GM12865 (cell line): ENCODE results near the gene KYNU.
A peak's percentile ranks its signal among the peaks of the same experiment; 100 is the strongest.
"Not testable (repeated sequence)": the region's sequence is repeated elsewhere in the genome, so short reads cannot be mapped to it uniquely, and the experiment has no call there.

Experiments used
- DNase-seq: peaks from one replicate; pipeline ENCODE4 v3.0.0; 2010; ENCODE audit warnings: low read depth
- H3K4me3 ChIP-seq: 2 replicates; pipeline ENCODE4 v1.5.1; 2011; ENCODE audit warnings: mild to moderate bottlenecking, low read depth, low read length, control low read depth
- CTCF ChIP-seq: IDR thresholded peaks from 2 replicates; pipeline ENCODE4 v1.5.1; 2011; ENCODE audit warnings: low read length, control low read depth, low read depth, inconsistent platforms; ENCODE audit not compliant: insufficient read depth; ENCODE audit errors: missing control alignments

The KYNU gene

GRCh38 chr2:142865924-142866323 is 11.5 kb upstream of the KYNU start:
- peak overlapping the region; percentile 74 for H3K4me3 ChIP-seq
- DNase-seq, result peak; percentile 83
- no peak for TF ChIP-seq CTCF

- no peak for TF ChIP-seq CTCF
- no peak for DNase-seq
- H3K4me3 ChIP-seq, result peak overlapping the region; percentile 74
Measured at GRCh38 chr2:142866426-142866825, 11.0 kb upstream of the KYNU start.

DNA sequence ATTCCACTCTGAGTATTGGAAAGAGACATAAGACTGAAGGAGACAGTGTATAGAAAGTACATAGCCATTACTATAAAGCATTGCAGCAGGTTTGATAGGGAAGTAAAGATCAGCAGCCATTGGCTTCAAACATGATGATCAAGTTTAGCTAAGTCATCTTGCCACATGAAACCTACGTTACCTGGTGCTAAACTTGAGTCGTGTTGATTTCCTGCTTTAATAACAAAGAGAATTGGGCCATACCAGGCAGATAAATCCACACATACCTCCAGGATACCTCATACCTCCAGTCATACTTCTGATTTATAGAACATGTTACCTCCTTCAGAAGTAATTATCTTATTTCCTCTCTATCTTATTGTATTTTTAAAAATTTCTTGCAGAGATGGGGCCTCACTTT is 10.3 kb upstream of the KYNU start:
- peak; percentile 45 for DNase-seq
- peak overlapping the region; percentile 74 for H3K4me3 ChIP-seq
- TF ChIP-seq CTCF, result no peak

DNA sequence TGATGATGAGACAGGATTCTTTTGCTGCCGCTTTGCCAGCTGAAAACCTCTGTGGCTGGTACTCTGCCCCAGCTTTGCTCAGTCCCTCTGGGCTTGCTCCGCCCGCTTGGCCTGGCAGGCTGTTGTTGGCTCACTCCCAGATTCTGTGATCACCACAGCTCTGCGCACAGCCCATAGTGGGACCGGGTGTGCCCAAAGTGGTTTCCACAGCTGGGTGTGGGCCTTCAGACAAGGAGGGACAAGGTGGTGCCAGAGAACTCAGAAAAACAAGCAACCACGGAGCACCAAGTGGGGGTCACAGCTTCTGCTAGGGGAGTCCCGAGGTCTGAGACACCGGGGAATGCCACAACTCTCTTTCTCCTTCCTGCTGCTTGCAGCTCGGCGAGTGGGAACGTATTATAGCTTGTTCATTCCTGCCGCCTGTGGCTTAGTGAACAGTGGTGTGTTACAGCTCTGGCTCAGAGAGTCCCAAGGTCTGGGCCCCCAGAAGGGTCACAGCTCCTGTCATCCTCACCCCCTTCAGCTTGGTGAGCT is 9.2 kb upstream of the KYNU start:
- TF ChIP-seq CTCF, result no peak
- H3K4me3 ChIP-seq, result peak overlapping the region; percentile 74
- DNase-seq, result peak; percentile 88

DNA sequence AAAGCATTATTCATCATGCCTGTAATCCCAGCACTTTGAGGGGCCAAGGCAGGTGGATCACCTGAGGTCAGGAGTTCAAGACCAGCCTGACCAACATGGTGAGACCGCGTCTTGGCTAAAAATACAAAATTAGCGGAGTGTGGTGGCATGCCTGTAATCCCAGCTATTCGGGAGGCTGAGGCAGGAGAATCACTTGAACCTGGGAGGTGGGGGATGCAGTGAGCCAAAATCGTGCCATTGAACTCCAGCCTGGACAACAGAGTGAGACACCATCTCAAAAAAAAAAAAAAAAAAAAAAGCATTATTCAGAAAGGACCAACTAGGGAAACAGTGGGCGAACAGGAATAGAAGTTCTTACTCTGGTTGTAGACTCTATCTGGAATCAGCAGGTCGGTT is 8.4 kb upstream of the KYNU start:
- peak overlapping the region; percentile 74 for H3K4me3 ChIP-seq

GRCh38 chr2:142869461-142870106 is 7.9 kb upstream of the KYNU start:
- no peak for TF ChIP-seq CTCF
- peak overlapping the region; percentile 74 for H3K4me3 ChIP-seq

More for the DNA sequence above, 8.4 kb upstream of the KYNU start:
- DNase-seq, result not testable (repeated sequence)

GRCh38 chr2:142870526-142870925 is 6.9 kb upstream of the KYNU start:
- H3K4me3 ChIP-seq, result peak overlapping the region; percentile 74
- no peak for DNase-seq
- no peak for TF ChIP-seq CTCF

More at GRCh38 chr2:142869461-142870106, 7.9 kb upstream of the KYNU start:
- no peak for DNase-seq
